Measurements from ENCODE around the gene CLRN1.
A peak's percentile ranks its signal among the peaks of the same experiment; 100 is the strongest.
"Not testable (repeated sequence)": the region's sequence is repeated elsewhere in the genome, so short reads cannot be mapped to it uniquely, and the experiment has no call there.

Gene CLRN1

GRCh38 chr3:150972366-150973071, at the start of gene CLRN1:
Gene CLRN1, minus strand, starts transcription at chr3:150972727. Its CDS starts 19 bp downstream, at chr3:150972708.
- intact Hi-C loops (cut with DNase I) = no loop called here
- DNase-seq = no peak

GRCh38 chr3:151016478-151016795, 43.9 kb upstream of the CLRN1 start:
- intact Hi-C loops (cut with DNase I) = no loop called here
- DNase-seq = peak in 1 of 42 donors; percentile 39

- DNase-seq = peak in 6 of 42 donors; percentile 7 to 48 (median 20)
- intact Hi-C loops (cut with DNase I) = no loop called here
These were observed 43.4 kb upstream of the CLRN1 start for GRCh38 chr3:151015767-151016477.

GRCh38 chr3:151015181-151015580, 42.7 kb upstream of the CLRN1 start:
- intact Hi-C loops (cut with DNase I) = no loop called here
- no peak for DNase-seq

- intact Hi-C loops (cut with DNase I) = no loop called here
- no peak for DNase-seq
These were observed 42.0 kb upstream of the CLRN1 start for GRCh38 chr3:151014501-151015018.

- intact Hi-C loops (cut with DNase I) = no loop called here
- no peak for DNase-seq
These were observed 40.2 kb upstream of the CLRN1 start for GRCh38 chr3:151012753-151013152.

GRCh38 chr3:151011427-151011826, 38.9 kb upstream of the CLRN1 start:
- intact Hi-C loops (cut with DNase I) = no loop called here
- no peak for DNase-seq

GRCh38 chr3:151009981-151010380, 37.5 kb upstream of the CLRN1 start:
- intact Hi-C loops (cut with DNase I) = no loop called here

GRCh38 chr3:151009430-151009829, 36.9 kb upstream of the CLRN1 start:
- no peak for DNase-seq
- intact Hi-C loops (cut with DNase I) = no loop called here

More at GRCh38 chr3:151009981-151010380, 37.5 kb upstream of the CLRN1 start:
- no peak for DNase-seq

GRCh38 chr3:151008699-151009098, 36.2 kb upstream of the CLRN1 start:
- peak in 3 of 42 donors; percentile 8 to 38 (median 8) for DNase-seq
- intact Hi-C loops (cut with DNase I) = no loop called here

GRCh38 chr3:151003768-151004134, 31.2 kb upstream of the CLRN1 start:
- intact Hi-C loops (cut with DNase I) = no loop called here
- no peak for DNase-seq

GRCh38 chr3:151003029-151003767, 30.7 kb upstream of the CLRN1 start:
- DNase-seq = peak in 1 of 42 donors; percentile 20
- intact Hi-C loops (cut with DNase I) = no loop called here

GRCh38 chr3:151002003-151002981, 29.8 kb upstream of the CLRN1 start:
- intact Hi-C loops (cut with DNase I) = no loop called here
- DNase-seq = no peak

- peak in 4 of 42 donors; percentile 5 to 56 (median 31) for DNase-seq
- intact Hi-C loops (cut with DNase I) = no loop called here
These were observed 26.5 kb upstream of the CLRN1 start for GRCh38 chr3:150998996-150999395.

- intact Hi-C loops (cut with DNase I) = no loop called here
- no peak for DNase-seq
These were observed 24.2 kb upstream of the CLRN1 start for GRCh38 chr3:150996731-150997130.

GRCh38 chr3:150995510-150995909, 23.0 kb upstream of the CLRN1 start:
- intact Hi-C loops (cut with DNase I) = no loop called here
- no peak for DNase-seq

GRCh38 chr3:150989208-150989607, 16.7 kb upstream of the CLRN1 start:
- intact Hi-C loops (cut with DNase I) = no loop called here

GRCh38 chr3:150988395-150988794, 15.9 kb upstream of the CLRN1 start:
- DNase-seq; intact Hi-C loops (cut with DNase I): not testable (repeated sequence)

More at GRCh38 chr3:150989208-150989607, 16.7 kb upstream of the CLRN1 start:
- no peak for DNase-seq

- intact Hi-C loops (cut with DNase I) = no loop called here
These were observed 13.2 kb upstream of the CLRN1 start for GRCh38 chr3:150985711-150986110.

More at GRCh38 chr3:150985711-150986110, 13.2 kb upstream of the CLRN1 start:
- no peak for DNase-seq

Measured in head of caudate nucleus (tissue), 42 donors.